Measurements from ENCODE around the gene TMEM183A.
"Not testable (repeated sequence)": the region's sequence is repeated elsewhere in the genome, so short reads cannot be mapped to it uniquely, and the experiment has no call there.

The TMEM183A gene

GRCh38 chr1:203006948-203007871 is at the start of gene TMEM183A:
TMEM183A (plus strand) TSS chr1:203007374; CDS start chr1:203007466, 92 bp downstream.
- FAIRE-seq: peak; percentile 85

GRCh38 chr1:202957733-202958543 is 49.2 kb upstream of the TMEM183A start, which contains the start of gene ADIPOR1:
ADIPOR1 (minus strand) TSS chr1:202958312; CDS start chr1:202951070, 7,242 bp downstream.
- FAIRE-seq: no peak

GRCh38 chr1:202958544-202959275 is 48.5 kb upstream of the TMEM183A start:
- FAIRE-seq: no peak

- FAIRE-seq: no peak
Observed at GRCh38 chr1:202959276-202959620, 47.9 kb upstream of the TMEM183A start.

- FAIRE-seq: no peak
Observed at GRCh38 chr1:202961220-202961880, 45.8 kb upstream of the TMEM183A start.

- FAIRE-seq: no peak
Observed at GRCh38 chr1:202964791-202965410, 42.3 kb upstream of the TMEM183A start.

GRCh38 chr1:202965422-202965821 is 41.8 kb upstream of the TMEM183A start:
- FAIRE-seq: no peak

GRCh38 chr1:202966006-202966898 is 40.9 kb upstream of the TMEM183A start:
- no peak for FAIRE-seq

- FAIRE-seq: no peak
Observed at GRCh38 chr1:202967684-202968281, 39.4 kb upstream of the TMEM183A start.

GRCh38 chr1:202968351-202968750 is 38.8 kb upstream of the TMEM183A start:
- FAIRE-seq: no peak

GRCh38 chr1:202968895-202969295 is 38.3 kb upstream of the TMEM183A start:
- FAIRE-seq: no peak

GRCh38 chr1:202972046-202972445 is 35.1 kb upstream of the TMEM183A start:
- no peak for FAIRE-seq

GRCh38 chr1:202974856-202975255 is 32.3 kb upstream of the TMEM183A start:
- FAIRE-seq: no peak

- no peak for FAIRE-seq
Observed at GRCh38 chr1:202976633-202977032, 30.5 kb upstream of the TMEM183A start.

GRCh38 chr1:202979459-202979858 is 27.7 kb upstream of the TMEM183A start:
- FAIRE-seq: no peak

- no peak for FAIRE-seq
Observed at GRCh38 chr1:202981939-202982338, 25.2 kb upstream of the TMEM183A start.

- no peak for FAIRE-seq
Observed at GRCh38 chr1:202982715-202983430, 24.3 kb upstream of the TMEM183A start.

- FAIRE-seq: not testable (repeated sequence)
Observed at GRCh38 chr1:202986120-202986519, 21.1 kb upstream of the TMEM183A start.

- no peak for FAIRE-seq
Observed at GRCh38 chr1:202987255-202987654, 19.9 kb upstream of the TMEM183A start.
